ENCODE measurements around the gene MROH2A.

MROH2A gene

DNA sequence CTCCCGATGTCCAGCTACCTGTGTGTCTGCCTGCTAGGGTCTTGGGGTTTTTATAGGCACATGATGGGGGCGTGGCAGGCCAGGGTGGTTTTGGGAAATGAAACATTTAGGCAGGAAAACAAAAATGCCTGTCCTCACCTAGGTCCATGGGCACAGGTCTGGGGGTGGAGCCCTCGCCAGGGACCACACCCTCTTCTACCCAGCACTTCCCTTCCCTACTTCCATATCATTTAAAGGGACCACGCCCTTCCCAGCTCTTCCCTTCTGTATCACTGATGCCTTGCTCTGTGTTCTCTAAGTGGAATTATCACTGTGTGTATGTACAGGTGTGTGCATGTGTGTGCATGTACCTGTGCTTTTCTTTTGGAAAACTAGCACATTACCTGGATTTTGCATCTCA is 11.7 kb upstream of the MROH2A start:
- DNase-seq (ENCODE audit: low read depth): no peak

- DNase-seq (ENCODE audit: low read depth): no peak
These were observed 10.1 kb upstream of the MROH2A start for GRCh38 chr2:233768076-233768475.

DNA sequence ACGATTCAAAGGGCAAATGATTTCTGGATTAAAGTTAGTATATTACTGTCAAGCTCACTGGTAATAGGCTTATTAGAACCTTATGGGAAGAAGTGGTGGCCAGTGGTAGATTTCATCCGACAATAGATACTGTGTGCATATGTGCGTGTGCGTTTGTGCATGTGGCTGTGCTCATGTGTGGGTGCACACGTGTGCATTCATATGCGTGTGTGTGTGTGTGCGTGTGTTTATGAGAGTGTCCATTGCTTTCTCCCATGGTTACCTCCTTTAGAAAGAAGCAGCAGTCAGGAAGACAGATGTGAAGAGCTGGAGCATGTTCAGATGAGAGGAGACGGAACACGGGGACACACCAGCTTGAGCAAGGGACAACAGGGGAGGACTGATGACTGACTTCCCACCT is 8.9 kb upstream of the MROH2A start:
- DNase-seq (ENCODE audit: low read depth): no peak

- no peak for DNase-seq (ENCODE audit: low read depth)
These were observed 6.0 kb upstream of the MROH2A start for GRCh38 chr2:233772153-233772552.

- peak; percentile 4 for DNase-seq (ENCODE audit: low read depth)
These were observed 5.5 kb upstream of the MROH2A start for GRCh38 chr2:233772583-233772982.

DNA sequence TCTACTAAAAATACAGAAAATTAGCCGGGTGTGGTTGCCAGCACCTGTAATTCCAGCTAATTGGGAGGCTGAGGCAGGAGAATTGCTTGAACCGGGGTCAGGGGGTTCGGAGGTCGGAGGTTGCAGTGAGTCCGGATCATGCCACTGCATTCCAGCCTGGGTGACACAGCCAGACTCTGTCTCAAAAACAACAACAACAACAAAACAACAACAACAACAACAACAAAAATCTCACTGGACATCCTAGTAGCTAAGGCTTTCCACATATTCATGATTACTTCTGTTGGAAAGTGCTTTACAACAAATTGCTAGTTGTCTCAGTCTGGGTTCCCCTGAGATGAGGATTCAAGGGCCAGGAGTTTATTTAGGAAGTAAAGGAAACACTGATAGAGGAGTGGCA is 4.3 kb upstream of the MROH2A start:
- DNase-seq (ENCODE audit: low read depth): no peak

DNA sequence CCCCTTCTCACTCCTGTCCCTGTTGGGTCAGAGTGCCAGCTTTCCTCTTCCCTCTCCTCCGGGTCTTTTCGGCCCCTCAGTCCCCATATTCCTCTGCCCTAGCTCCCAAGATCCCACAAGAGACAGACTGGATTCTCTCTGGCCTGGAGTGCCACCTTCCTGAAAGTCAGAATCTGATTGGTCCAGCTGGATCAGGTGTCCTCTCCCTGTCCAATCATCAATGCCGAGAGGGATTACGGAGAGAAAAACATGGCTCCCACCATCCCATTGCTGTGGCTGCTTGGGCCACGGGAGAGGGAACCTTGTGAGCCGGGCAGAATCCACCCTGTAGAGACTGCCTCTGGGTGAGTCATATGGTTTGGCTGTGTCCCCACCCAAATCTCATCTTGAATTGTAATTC is 2.7 kb upstream of the MROH2A start:
- no peak for DNase-seq (ENCODE audit: low read depth)

- DNase-seq (ENCODE audit: low read depth): no peak
These were observed 1.6 kb downstream of the MROH2A start for GRCh38 chr2:233779722-233780121.

- DNase-seq (ENCODE audit: low read depth): peak; percentile 5
These were observed 2.6 kb downstream of the MROH2A start for GRCh38 chr2:233780771-233781170.

GRCh38 chr2:233789554-233789953 is 11.4 kb downstream of the MROH2A start:
- DNase-seq (ENCODE audit: low read depth): no peak

- no peak for DNase-seq (ENCODE audit: low read depth)
These were observed 13.2 kb downstream of the MROH2A start for GRCh38 chr2:233791151-233791882.

DNA sequence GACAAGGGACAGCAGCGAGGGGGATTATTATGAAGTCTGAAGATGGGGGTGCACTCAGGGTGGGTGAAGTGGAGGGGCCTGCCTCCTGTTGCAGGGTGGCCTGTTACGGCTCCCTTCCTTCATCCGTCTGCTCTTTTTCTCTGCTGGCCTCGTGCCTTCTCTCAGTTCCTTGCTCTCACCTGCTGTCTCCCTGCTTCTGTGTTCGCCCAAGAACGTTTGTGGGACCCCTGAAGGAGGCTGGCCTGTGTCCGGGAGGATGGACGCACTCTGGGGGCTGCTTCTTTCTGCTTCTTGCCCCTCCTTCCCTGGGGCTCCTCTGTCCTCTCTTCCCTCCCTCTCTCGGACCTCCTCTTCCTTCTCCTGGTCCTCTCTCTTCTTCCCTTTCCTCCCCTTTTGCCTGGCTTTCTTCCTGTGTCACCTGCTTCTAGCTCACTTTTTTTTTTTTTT is 13.8 kb downstream of the MROH2A start:
- no peak for DNase-seq (ENCODE audit: low read depth)

DNA sequence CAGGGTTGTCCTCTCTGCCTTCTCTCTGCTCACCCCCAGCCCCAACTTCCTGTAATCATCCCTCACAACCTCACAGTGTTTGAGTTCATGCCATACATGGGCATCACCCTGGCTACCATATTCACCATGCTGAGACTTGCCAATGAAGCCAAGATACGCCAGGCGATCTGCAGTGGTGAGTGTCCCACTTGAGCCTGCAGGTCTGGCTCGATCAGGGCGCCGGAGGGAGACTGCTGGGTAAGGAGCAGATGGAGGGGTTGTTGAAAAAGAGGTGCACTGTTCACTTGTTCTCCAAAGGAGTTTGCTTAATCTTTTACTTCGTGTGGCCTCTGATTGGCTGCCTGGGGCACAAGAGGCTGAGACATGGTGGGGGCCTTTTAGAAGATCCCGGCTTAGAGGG is 14.6 kb downstream of the MROH2A start:
- DNase-seq (ENCODE audit: low read depth): no peak

GRCh38 chr2:233793465-233794127 is 15.5 kb downstream of the MROH2A start:
- no peak for DNase-seq (ENCODE audit: low read depth)

DNA sequence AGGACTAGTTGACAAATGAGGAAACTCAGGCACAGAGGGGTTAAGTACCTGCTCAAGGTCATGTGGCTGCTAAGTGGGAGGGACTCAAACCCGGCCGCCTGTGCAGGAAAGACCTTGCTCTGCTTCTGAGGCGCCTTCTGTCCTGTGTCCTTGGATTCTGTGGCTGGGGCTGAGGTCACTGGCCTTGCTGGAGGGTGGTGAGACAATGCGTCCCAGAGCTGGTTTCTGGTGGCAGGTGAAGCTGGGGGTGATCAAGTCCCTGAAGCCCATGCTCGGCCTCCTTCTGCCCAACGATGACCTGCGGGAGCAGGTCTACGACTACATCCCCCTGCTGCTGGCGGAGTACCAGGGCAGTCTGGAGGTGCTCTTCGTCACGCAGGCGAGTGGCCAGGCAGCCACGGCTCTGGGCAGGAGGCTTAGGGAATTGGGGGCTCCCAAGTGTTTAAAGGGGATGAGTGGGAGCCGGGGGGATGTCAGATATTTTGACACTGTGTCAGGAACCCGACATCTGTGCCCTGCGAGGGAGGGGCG is 16.1 kb downstream of the MROH2A start:
- no peak for DNase-seq (ENCODE audit: low read depth)

DNA sequence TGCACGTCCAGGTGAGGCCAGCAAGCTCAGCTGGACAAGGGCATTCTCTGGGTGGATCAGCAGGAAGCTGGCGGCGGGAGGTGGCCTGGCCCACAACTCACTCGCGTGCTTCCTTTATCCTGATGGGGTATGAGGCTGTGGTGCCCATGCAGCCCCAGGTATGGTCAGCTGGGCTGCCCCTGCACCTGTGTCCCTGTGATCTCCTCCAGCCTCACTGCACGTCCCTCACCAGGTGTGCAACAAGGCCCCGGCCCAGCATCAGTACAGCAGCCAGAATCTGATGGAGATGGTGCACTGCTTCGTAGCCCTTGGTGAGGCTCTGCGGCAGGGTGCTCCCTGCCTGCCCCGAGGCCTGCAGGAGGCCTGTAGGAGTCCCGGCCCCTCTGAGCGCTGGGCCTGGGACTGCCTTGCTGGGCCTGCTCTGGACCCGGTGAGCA is 17.6 kb downstream of the MROH2A start:
- DNase-seq (ENCODE audit: low read depth): no peak

DNA sequence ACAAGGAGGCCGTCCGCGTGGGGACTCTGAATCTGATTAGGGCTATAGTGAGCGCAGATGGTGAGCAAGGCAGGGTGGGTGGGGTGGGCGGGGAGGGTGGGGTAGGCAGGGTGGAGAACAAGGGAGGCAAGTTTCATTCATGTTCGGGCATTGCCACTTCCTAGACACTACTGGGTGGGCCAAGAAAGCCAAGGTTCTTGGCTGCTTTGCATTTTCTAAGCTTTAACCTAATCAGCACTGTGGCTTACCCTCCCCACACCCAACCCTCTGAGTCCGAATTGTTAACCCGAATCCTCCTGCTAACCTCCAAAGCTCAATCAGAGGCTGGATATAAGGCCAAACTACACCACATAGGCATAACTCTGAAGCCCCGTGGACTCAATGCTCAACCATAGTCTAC is 18.1 kb downstream of the MROH2A start:
- no peak for DNase-seq (ENCODE audit: low read depth)

DNA sequence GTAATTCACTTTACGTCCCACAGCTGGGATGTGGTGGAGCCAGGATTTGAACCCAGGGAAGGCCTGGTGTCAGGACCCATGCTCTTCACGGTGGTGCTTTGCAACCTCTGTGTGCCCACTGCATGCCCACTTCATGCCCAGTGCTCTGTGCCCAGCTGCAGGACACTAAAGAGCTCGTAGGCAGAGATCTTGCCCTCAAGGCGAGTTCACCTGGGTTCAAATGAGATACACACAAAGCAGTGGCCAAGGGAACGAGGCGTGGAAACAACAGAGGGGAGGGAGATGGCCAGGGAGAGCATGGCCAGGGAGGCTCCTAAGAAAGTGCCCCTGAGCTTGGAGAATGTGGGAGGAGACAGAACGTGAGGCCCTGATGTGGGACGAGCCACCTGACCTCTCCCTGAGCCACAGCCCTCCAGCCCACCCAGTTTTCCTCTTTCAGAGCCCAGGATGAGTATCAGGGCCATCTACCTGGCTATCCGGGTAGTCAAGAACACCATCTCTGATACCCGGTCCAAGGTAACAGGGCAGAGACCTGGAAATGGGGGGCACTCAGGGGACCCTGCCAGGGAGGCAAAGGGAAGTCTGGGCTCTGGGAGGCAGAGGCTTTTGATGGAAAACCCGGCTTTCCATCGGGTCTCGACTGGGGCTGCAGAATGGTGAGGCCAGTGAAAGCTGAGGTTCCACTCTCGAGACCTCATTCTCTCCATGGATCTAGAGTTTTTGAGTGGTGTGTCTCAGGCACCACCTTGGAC is 20.4 kb downstream of the MROH2A start:
- no peak for DNase-seq (ENCODE audit: low read depth)

GRCh38 chr2:233799087-233799665 is 21.0 kb downstream of the MROH2A start:
- DNase-seq (ENCODE audit: low read depth): no peak

GRCh38 chr2:233799716-233800115 is 21.6 kb downstream of the MROH2A start:
- DNase-seq (ENCODE audit: low read depth): no peak

DNA sequence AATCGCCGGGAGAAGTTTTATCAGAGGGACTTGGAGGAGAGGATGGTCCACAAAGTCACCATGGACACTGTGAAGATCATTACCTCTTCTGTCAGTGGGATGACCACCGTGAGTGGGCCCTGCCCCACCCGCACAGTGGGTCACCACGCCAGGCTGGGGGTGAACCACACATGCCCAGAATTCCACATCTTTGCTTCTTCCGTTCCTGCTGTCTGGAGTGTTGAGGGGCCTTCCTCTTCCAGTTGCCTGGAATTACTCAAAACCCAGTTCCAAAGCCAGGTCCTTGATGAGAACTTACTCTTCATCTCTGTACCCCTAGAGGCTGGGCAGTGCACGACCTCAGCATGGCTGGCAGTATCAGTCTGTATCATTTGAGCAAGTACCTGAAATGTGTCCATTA is 22.1 kb downstream of the MROH2A start:
- no peak for DNase-seq (ENCODE audit: low read depth)

DNA sequence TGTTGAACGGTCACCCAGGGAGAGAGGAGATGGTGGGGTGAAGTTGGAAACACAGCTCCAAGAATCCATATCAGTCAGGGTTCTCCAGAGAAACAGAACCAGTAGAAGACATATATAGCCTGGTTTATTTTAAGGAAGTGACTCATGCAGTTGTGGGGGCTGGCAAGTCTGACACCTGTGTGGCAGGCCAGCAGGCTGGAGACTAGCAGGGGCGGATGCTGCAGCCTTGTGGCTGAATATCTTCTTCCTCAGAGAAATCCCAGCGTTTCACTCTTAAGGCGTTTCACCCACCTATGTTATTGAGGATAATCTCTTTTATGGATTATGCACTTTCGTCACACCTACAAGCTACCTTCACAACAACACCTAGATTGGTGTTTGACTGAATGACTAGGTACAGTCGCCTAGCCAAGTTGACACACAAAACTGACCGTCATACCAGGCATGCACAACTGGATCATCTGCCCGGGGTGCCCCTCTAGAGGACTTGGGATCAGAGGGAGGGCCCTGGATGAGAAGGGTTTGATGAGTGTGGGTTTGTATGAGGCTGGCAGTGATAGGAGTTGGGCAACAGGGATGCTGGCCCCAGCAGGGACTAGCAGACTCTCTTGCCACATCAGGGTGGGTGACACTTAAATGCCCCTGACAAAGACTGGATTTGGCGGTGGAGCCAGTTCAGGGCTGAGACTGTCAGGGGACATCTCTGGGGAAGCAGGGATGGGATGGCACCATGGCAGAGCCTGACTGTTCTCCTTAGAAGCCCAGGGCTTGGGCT is 23.4 kb downstream of the MROH2A start:
- DNase-seq (ENCODE audit: low read depth): peak; percentile 29

Measured in EH (cell line).